ENCODE data around the gene EMD.

Gene EMD

GRCh38 chrX:154351183-154352011 is 27.7 kb upstream of the EMD start:
- Histone ChIP-seq H3K36me3 (peaks cover 84% of the 10 kb centered on the region), H3K4me1 (ENCODE audit: control insufficient read depth in 1 of 2, insufficient read depth in 1 of 2, low read depth in 1 of 2, low read length in 1 of 2) (peaks cover 5 to 11% of the 10 kb centered on the region in 2 experiments), H3K27ac (peak overlapping the region; percentile 15), H3K4me3 (ENCODE audit: low read depth in 1 of 2, low read length in 1 of 2) (no peak overlapping the region), H3K27me3 (no peaks in the 10 kb centered on the region), H3K9me3 (no peaks in the 10 kb centered on the region)
- TF ChIP-seq, protein P1, sequence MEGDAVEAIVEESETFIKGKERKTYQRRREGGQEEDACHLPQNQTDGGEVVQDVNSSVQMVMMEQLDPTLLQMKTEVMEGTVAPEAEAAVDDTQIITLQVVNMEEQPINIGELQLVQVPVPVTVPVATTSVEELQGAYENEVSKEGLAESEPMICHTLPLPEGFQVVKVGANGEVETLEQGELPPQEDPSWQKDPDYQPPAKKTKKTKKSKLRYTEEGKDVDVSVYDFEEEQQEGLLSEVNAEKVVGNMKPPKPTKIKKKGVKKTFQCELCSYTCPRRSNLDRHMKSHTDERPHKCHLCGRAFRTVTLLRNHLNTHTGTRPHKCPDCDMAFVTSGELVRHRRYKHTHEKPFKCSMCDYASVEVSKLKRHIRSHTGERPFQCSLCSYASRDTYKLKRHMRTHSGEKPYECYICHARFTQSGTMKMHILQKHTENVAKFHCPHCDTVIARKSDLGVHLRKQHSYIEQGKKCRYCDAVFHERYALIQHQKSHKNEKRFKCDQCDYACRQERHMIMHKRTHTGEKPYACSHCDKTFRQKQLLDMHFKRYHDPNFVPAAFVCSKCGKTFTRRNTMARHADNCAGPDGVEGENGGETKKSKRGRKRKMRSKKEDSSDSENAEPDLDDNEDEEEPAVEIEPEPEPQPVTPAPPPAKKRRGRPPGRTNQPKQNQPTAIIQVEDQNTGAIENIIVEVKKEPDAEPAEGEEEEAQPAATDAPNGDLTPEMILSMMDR (IDR thresholded peaks at IDR 0.05), result no peak

GRCh38 chrX:154352012-154352401 is 27.1 kb upstream of the EMD start:
- Histone ChIP-seq H3K27ac (no peak overlapping the region), H3K9me3 (no peaks in the 10 kb centered on the region), H3K4me1 (ENCODE audit: control insufficient read depth in 1 of 2, insufficient read depth in 1 of 2, low read depth in 1 of 2, low read length in 1 of 2) (peaks cover 5 to 11% of the 10 kb centered on the region in 2 experiments), H3K27me3 (no peaks in the 10 kb centered on the region), H3K36me3 (peaks cover 90% of the 10 kb centered on the region), H3K4me3 (ENCODE audit: low read depth in 1 of 2, low read length in 1 of 2) (no peak overlapping the region)
- TF ChIP-seq, protein P1 (IDR thresholded peaks at IDR 0.05), result no peak

DNA sequence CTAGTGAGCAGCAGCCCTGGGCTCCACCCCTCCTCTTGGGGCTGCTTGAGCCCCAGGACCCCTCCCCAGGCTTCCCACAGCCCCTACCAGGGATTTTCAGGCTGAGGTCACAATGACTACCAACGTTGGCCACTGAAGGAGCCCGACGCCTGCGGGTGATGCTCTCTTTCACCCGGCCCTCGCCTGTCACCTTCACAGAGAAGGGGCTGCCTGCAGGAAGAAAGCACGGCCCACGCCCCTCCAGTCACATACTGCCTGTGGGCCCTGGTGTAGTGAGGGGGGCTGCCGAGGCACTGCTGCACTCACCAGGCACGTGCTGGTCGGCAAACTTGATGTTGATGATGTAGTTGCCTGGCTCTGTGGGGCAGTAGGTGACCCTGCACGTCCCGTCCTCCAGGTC is 26.6 kb upstream of the EMD start:
- peaks cover 95% of the 10 kb centered on the region for H3K36me3 ChIP-seq
- H3K4me1 ChIP-seq (ENCODE audit: control insufficient read depth in 1 of 2, insufficient read depth in 1 of 2, low read depth in 1 of 2, low read length in 1 of 2), result peaks cover under 1 to 7% of the 10 kb centered on the region in 2 experiments
- no peak overlapping the region for H3K4me3 ChIP-seq (ENCODE audit: low read depth in 1 of 2, low read length in 1 of 2)

GRCh38 chrX:154353172-154353843 is 25.8 kb upstream of the EMD start:
- Histone ChIP-seq H3K4me3 (ENCODE audit: low read depth in 1 of 2, low read length in 1 of 2) (no peak overlapping the region), H3K9me3 (no peaks in the 10 kb centered on the region), H3K27ac (no peak overlapping the region), H3K36me3 (peaks cover 100% of the 10 kb centered on the region), H3K4me1 (ENCODE audit: control insufficient read depth in 1 of 2, insufficient read depth in 1 of 2, low read depth in 1 of 2, low read length in 1 of 2) (peaks cover 0 to 5% of the 10 kb centered on the region in 2 experiments), H3K27me3 (no peaks in the 10 kb centered on the region)
- TF ChIP-seq, protein P1 (IDR thresholded peaks at IDR 0.05), result no peak

More for the DNA sequence above, 26.6 kb upstream of the EMD start:
- Histone ChIP-seq H3K9me3 (no peaks in the 10 kb centered on the region), H3K27ac (no peak overlapping the region), H3K27me3 (no peaks in the 10 kb centered on the region)
- TF ChIP-seq, protein P1 (IDR thresholded peaks at IDR 0.05), result no peak

DNA sequence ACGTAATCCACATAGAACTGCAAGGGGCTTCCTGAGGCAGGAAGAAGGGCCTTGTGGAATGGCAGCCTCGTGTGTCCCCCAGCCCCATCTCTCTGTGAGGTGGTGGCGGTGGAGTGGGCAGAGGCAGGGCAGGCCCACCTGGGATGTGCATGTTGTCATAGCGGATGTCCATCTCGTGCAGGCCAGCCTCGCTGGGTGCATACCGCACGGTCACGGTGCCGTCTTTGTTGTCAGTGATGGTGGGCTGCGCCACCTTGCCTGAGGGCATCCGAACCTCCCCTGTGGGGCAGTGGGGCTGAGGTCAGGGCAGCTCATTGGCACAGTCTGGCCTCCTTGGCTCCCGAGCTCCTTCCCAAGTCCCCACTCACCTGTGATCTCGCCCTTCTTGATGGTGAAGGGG is 25.1 kb upstream of the EMD start:
- Histone ChIP-seq H3K36me3 (peaks cover 100% of the 10 kb centered on the region), H3K9me3 (no peaks in the 10 kb centered on the region), H3K27me3 (no peaks in the 10 kb centered on the region), H3K27ac (no peak overlapping the region), H3K4me1 (ENCODE audit: control insufficient read depth in 1 of 2, insufficient read depth in 1 of 2, low read depth in 1 of 2, low read length in 1 of 2) (peaks cover 0 to 5% of the 10 kb centered on the region in 2 experiments), H3K4me3 (ENCODE audit: low read depth in 1 of 2, low read length in 1 of 2) (no peak overlapping the region)
- TF ChIP-seq, protein P1 (IDR thresholded peaks at IDR 0.05), result no peak

Data from neutrophil (primary cell).